Measurements from ENCODE around the gene ARF1.

Gene ARF1

DNA sequence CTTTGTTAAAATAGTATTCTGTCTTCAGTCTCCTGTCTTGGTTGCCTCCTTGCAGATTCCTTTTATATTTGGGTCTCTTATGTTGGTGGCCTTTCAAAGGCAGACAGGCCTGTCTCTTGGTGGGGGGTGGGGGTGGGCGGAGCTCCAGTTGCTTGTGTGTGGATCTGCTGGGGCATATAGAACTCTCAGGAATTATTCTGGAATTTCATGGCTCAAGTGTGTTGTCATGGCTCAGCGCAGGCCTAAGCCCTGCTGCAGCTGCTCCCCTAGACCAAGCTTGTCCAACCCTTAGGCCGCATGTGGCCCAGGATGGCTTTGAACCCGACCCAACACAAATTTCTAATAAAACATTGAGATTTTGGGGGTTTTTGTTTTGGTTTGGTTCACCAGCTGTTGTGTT, 12.7 kb downstream of the ARF1 start:
- TF ChIP-seq ZBTB7A (IDR thresholded peaks at IDR 0.05; ENCODE audit: low read depth) (no peak), NFIC (IDR thresholded peaks at IDR 0.05) (no peak), TCF12 (IDR thresholded peaks at IDR 0.05; ENCODE audit: low read depth) (no peak), EP300 (IDR thresholded peaks at IDR 0.05; ENCODE audit: borderline replicate concordance) (no peak), TEAD4 (IDR thresholded peaks at IDR 0.05) (no peak), FOXM1 (IDR thresholded peaks at IDR 0.05; ENCODE audit: borderline replicate concordance, low read depth) (no peak), YY1 (IDR thresholded peaks at IDR 0.05; ENCODE audit: low read depth) (no peak), CEBPB (IDR thresholded peaks at IDR 0.05) (no peak), RAD21 (IDR thresholded peaks at IDR 0.05; ENCODE audit: low read depth) (no peak), EGR1 (IDR thresholded peaks at IDR 0.05) (no peak), CREB1 (IDR thresholded peaks at IDR 0.05; ENCODE audit: low read depth) (no peak), TAF1 (IDR thresholded peaks at IDR 0.05; ENCODE audit: low read depth) (no peak)
- TF ChIP-seq, protein P1, sequence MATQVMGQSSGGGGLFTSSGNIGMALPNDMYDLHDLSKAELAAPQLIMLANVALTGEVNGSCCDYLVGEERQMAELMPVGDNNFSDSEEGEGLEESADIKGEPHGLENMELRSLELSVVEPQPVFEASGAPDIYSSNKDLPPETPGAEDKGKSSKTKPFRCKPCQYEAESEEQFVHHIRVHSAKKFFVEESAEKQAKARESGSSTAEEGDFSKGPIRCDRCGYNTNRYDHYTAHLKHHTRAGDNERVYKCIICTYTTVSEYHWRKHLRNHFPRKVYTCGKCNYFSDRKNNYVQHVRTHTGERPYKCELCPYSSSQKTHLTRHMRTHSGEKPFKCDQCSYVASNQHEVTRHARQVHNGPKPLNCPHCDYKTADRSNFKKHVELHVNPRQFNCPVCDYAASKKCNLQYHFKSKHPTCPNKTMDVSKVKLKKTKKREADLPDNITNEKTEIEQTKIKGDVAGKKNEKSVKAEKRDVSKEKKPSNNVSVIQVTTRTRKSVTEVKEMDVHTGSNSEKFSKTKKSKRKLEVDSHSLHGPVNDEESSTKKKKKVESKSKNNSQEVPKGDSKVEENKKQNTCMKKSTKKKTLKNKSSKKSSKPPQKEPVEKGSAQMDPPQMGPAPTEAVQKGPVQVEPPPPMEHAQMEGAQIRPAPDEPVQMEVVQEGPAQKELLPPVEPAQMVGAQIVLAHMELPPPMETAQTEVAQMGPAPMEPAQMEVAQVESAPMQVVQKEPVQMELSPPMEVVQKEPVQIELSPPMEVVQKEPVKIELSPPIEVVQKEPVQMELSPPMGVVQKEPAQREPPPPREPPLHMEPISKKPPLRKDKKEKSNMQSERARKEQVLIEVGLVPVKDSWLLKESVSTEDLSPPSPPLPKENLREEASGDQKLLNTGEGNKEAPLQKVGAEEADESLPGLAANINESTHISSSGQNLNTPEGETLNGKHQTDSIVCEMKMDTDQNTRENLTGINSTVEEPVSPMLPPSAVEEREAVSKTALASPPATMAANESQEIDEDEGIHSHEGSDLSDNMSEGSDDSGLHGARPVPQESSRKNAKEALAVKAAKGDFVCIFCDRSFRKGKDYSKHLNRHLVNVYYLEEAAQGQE (IDR thresholded peaks at IDR 0.05; ENCODE audit: low read depth) = no peak
- TF ChIP-seq, protein P2, sequence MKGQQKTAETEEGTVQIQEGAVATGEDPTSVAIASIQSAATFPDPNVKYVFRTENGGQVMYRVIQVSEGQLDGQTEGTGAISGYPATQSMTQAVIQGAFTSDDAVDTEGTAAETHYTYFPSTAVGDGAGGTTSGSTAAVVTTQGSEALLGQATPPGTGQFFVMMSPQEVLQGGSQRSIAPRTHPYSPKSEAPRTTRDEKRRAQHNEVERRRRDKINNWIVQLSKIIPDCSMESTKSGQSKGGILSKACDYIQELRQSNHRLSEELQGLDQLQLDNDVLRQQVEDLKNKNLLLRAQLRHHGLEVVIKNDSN (IDR thresholded peaks at IDR 0.05) = no peak

DNA sequence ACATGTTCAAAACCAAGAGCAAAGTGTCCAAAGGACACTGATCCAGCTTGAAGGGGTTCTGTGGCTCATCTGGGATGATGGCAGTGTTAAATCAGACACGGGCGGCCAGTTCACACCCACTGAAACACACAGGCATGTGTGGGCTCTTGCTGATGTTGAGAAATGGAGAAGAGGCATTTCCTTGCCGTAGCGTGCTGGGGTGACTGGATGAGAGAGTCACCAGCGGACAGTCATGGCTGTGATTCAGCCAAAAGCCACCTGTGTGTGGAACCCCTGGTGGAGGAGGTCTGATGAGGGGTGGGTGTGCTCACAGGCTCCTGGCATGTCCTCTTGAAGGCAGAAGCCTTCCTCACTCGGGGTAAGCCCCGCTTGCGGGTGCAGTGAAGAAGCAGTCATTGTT, 13.4 kb downstream of the ARF1 start:
- TF ChIP-seq CREB1 (IDR thresholded peaks at IDR 0.05; ENCODE audit: low read depth) = no peak
- no peak for TF ChIP-seq FOXM1 (IDR thresholded peaks at IDR 0.05; ENCODE audit: borderline replicate concordance, low read depth)
- TF ChIP-seq YY1 (IDR thresholded peaks at IDR 0.05; ENCODE audit: low read depth) = no peak
- TF ChIP-seq TAF1 (IDR thresholded peaks at IDR 0.05; ENCODE audit: low read depth) = no peak

DNA sequence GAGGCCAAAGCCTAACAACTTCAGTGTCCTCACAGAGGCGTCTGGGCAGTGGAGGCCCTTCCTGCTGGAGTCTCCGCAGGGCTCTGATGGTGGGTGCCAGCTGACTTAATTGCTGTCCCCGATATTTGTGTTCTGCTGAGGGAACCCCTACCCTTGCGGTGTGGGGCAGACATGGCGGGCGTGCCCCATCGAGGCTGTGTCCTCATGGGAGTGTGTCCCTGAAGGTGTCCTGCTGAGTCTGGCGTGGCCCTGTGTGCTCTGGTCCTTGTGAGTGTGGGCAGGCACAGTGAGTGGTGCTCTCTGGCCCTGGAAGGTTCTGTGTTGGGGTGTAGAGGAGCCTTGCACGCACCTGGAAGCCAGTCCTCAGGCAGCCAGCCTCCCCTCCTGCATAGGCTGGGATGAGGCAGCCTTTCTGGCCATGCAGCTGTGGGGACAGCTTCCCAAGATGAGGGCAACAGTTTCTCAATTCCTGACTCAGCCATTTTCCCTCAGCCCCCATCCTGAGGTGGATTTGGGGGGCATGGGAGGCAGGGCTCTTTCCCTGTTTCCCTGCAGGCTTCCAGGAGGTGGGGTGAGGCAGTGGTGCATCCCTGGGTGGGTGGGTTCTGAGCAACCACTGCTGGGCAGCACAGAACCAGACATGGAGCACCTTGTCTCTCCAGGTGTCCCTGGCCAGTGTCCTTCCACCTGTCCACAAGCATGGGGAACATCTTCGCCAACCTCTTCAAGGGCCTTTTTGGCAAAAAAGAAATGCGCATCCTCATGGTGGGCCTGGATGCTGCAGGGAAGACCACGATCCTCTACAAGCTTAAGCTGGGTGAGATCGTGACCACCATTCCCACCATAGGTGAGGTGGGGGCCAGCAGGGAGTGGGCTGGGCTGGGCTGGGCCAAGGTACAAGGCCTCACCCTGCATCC, 14.2 kb downstream of the ARF1 start:
- TF ChIP-seq FOXM1 (IDR thresholded peaks at IDR 0.05; ENCODE audit: borderline replicate concordance, low read depth) (no peak), YY1 (IDR thresholded peaks at IDR 0.05; ENCODE audit: low read depth) (no peak), NFIC (IDR thresholded peaks at IDR 0.05) (no peak), RAD21 (IDR thresholded peaks at IDR 0.05; ENCODE audit: low read depth) (no peak), TCF12 (IDR thresholded peaks at IDR 0.05; ENCODE audit: low read depth) (no peak), CEBPB (IDR thresholded peaks at IDR 0.05) (no peak), TAF1 (IDR thresholded peaks at IDR 0.05; ENCODE audit: low read depth) (no peak)
- TF ChIP-seq, protein P3, sequence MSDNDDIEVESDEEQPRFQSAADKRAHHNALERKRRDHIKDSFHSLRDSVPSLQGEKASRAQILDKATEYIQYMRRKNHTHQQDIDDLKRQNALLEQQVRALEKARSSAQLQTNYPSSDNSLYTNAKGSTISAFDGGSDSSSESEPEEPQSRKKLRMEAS (IDR thresholded peaks at IDR 0.05) = no peak

DNA sequence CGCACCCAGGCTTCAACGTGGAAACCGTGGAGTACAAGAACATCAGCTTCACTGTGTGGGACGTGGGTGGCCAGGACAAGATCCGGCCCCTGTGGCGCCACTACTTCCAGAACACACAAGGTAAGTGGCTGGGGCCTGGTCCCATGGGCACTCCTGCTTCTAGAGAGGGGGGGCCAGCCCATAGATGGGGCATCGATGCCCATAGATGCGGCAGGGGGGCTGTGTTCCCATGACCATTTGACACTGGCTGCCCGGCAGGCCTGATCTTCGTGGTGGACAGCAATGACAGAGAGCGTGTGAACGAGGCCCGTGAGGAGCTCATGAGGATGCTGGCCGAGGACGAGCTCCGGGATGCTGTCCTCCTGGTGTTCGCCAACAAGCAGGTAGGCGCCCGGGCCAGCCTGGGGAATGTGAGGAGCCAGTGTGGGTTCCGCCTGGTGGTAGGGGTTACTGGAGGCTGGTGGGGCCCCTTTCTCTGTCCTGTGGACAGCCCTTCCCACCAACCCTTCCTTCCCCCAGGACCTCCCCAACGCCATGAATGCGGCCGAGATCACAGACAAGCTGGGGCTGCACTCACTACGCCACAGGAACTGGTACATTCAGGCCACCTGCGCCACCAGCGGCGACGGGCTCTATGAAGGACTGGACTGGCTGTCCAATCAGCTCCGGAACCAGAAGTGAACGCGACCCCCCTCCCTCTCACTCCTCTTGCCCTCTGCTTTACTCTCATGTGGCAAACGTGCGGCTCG, 15.0 kb downstream of the ARF1 start:
- no peak for TF ChIP-seq TCF12 (IDR thresholded peaks at IDR 0.05; ENCODE audit: low read depth)
- TF ChIP-seq ZBTB7A (IDR thresholded peaks at IDR 0.05; ENCODE audit: low read depth) = no peak
- TF ChIP-seq EGR1 (IDR thresholded peaks at IDR 0.05) = no peak
- TF ChIP-seq, protein P1 (IDR thresholded peaks at IDR 0.05; ENCODE audit: low read depth) = no peak
- no peak for TF ChIP-seq TEAD4 (IDR thresholded peaks at IDR 0.05)
- no peak for TF ChIP-seq YY1 (IDR thresholded peaks at IDR 0.05; ENCODE audit: low read depth)
- no peak for TF ChIP-seq NFIC (IDR thresholded peaks at IDR 0.05)
- no peak for TF ChIP-seq TAF1 (IDR thresholded peaks at IDR 0.05; ENCODE audit: low read depth)
- TF ChIP-seq FOXM1 (IDR thresholded peaks at IDR 0.05; ENCODE audit: borderline replicate concordance, low read depth) = no peak
- no peak for TF ChIP-seq CEBPB (IDR thresholded peaks at IDR 0.05)
- TF ChIP-seq EP300 (IDR thresholded peaks at IDR 0.05; ENCODE audit: borderline replicate concordance) = no peak
- TF ChIP-seq, protein P3 (IDR thresholded peaks at IDR 0.05) = no peak
- no peak for TF ChIP-seq CREB1 (IDR thresholded peaks at IDR 0.05; ENCODE audit: low read depth)
- no peak for TF ChIP-seq RAD21 (IDR thresholded peaks at IDR 0.05; ENCODE audit: low read depth)
- TF ChIP-seq, protein P2 (IDR thresholded peaks at IDR 0.05) = no peak

DNA sequence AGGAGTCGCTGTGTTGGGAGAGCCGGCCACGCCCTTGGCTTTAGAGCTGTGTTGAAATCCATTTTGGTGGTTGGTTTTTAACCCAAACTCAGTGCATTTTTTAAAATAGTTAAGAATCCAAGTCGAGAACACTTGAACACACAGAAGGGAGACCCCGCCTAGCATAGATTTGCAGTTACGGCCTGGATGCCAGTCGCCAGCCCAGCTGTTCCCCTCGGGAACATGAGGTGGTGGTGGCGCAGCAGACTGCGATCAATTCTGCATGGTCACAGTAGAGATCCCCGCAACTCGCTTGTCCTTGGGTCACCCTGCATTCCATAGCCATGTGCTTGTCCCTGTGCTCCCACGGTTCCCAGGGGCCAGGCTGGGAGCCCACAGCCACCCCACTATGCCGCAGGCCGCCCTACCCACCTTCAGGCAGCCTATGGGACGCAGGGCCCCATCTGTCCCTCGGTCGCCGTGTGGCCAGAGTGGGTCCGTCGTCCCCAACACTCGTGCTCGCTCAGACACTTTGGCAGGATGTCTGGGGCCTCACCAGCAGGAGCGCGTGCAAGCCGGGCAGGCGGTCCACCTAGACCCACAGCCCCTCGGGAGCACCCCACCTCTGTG, 15.9 kb downstream of the ARF1 start:
- no peak for TF ChIP-seq RAD21 (IDR thresholded peaks at IDR 0.05; ENCODE audit: low read depth)
- no peak for TF ChIP-seq TCF12 (IDR thresholded peaks at IDR 0.05; ENCODE audit: low read depth)
- TF ChIP-seq ZBTB7A (IDR thresholded peaks at IDR 0.05; ENCODE audit: low read depth) = no peak
- TF ChIP-seq, protein P1 (IDR thresholded peaks at IDR 0.05; ENCODE audit: low read depth) = no peak
- no peak for TF ChIP-seq CEBPB (IDR thresholded peaks at IDR 0.05)
- no peak for TF ChIP-seq CREB1 (IDR thresholded peaks at IDR 0.05; ENCODE audit: low read depth)
- TF ChIP-seq, protein P3 (IDR thresholded peaks at IDR 0.05) = no peak
- TF ChIP-seq EGR1 (IDR thresholded peaks at IDR 0.05) = no peak
- no peak for TF ChIP-seq NFIC (IDR thresholded peaks at IDR 0.05)
- TF ChIP-seq FOXM1 (IDR thresholded peaks at IDR 0.05; ENCODE audit: borderline replicate concordance, low read depth) = no peak
- TF ChIP-seq, protein P2 (IDR thresholded peaks at IDR 0.05) = no peak
- no peak for TF ChIP-seq TEAD4 (IDR thresholded peaks at IDR 0.05)
- TF ChIP-seq YY1 (IDR thresholded peaks at IDR 0.05; ENCODE audit: low read depth) = no peak
- no peak for TF ChIP-seq EP300 (IDR thresholded peaks at IDR 0.05; ENCODE audit: borderline replicate concordance)
- no peak for TF ChIP-seq TAF1 (IDR thresholded peaks at IDR 0.05; ENCODE audit: low read depth)

Measured in Ishikawa (cell line).